GM12892 (cell line): Measurements from ENCODE around the gene MED29.

ENCODE experiments used
- POLR2A ChIP-seq: IDR thresholded peaks from 2 replicates; pipeline ENCODE4 v1.6.1; 2011; ENCODE audit warnings: low read depth, low read length, control low read depth
- POLR2AphosphoS5 ChIP-seq: IDR thresholded peaks from 2 replicates; pipeline ENCODE4 v1.6.1; 2011; ENCODE audit warnings: low read depth, low read length, control low read depth

GRCh38 chr19:39385629-39386411 is 5.4 kb upstream of the MED29 start:
- no peak for TF ChIP-seq POLR2AphosphoS5
- TF ChIP-seq POLR2A: no peak
